Stimulated activated CD8-positive, alpha-beta memory T cell treated with anti-CD3 and anti-CD28 coated beads, Interleukin-2, amount 100 ng/mL, for 1 hour (primary cell): ENCODE results near the gene HYAL1.
A peak's percentile ranks its signal among the peaks of the same experiment; 100 is the strongest.
"Not testable (repeated sequence)": the region's sequence is repeated elsewhere in the genome, so short reads cannot be mapped to it uniquely, and the experiment has no call there.

ENCODE experiments used
- DNase-seq, 2 donors: peaks; one replicate each; pipeline ENCODE4 v3.0.0-alpha.2; 2020; ENCODE audit warnings: low read depth in 2 of 2

Gene HYAL1

DNA sequence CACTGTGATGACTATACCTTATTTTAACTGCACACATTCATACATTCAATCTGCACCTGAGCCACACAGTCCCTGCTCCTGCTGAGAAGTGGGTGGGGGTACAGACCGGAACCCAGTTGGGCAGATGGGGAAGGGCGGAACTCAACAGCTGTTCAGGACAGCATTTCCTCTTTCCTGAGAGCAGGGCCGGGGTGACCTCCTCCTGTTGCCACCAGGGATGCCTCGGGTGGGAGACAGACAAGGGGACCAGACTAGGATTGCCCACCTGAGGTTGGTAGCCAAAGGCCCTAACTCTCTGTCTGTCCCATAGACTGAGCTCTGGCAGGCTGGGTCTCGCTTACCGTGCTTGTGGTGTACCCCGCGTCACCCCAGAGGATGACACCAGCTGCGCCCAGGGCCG is 15.2 kb upstream of the HYAL1 start:
- DNase-seq = no peak

DNA sequence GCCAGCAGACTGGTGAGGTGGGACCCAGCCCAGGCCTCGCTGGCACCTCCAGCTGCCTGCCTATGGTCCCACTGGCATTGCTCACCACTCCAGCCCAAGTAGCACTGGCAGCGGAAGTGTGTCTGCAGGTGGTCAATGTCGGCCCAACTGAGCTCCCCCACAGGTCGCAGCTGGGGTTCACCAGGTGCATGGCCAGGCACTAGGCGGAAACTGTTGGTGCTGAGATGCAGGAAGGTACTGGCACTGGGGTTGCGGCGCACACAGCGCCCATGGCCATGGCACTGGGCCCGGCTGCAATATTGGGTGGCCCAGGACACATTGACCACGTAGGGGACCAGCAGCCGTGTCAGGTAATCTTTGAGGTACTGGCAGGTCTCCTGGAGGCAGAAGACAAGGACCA is 14.8 kb upstream of the HYAL1 start:
- DNase-seq = no peak

DNA sequence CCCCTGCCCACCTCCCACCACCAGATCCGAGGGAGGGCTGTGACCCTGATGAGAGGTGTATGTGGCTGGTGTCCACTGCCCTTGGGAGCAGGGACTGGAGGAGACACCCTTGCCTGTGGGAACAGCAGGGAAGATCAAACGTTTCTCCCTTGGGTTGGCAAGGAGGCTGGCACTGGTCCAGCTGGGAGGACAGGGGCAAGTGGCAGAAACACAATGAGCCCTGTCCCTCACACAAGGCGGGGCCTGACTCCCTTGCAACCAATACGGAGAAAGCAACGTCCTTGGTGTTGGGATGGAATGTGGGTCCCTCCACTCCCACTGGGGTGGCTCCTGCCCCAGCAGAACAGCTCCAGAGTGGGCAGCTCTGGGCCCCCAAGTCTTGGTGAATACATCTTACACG is 13.9 kb upstream of the HYAL1 start:
- no peak for DNase-seq

DNA sequence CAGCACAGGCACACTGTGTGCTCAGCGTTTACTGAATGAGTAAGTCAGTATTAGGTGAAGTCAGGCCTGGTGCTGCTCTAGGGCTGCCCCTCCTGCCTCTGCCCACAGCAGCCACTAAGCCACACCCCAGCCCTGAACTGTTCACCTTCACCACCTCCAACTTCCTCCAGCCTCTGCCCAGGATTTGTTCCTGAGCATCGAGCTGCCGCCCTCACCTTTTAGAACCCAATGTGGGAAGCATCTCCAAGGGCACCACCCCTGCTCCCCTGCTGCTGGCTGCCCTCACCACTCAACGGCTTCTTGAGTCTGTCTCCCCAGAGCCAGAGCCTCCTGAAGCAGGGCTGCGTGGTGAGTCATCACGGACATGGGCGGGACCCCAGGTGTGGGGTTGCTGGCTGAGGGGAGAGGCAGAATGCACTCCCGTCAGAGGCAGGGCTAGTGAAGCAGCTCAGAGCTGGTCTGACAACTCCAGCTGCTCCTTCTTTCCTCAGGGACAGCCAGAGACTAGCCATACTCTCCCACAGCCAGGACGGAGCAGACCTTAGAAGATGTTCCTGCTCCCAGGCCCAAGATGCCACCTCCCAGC is 13.4 kb upstream of the HYAL1 start:
- DNase-seq = peak; percentile 51 to 63

DNA sequence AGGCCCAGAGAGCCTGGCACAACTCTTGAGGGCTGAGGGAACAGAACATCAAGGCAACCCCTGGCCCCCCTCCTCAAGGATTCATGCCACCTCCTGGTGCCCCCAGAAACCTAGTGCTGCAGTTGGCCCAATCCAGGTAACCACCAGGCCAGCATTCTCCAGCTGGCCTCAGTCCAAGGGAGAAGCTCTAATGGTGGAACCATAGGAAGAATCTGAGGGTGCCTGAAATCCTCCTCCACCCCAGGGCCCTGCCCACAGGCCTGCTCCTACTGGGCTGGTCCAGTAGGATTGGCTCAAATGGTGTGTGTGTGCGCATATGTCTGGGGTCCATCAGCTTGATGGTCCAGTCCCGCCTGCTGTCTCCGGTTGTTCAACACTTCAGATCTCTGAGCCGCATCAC is 11.4 kb upstream of the HYAL1 start:
- no peak for DNase-seq

DNA sequence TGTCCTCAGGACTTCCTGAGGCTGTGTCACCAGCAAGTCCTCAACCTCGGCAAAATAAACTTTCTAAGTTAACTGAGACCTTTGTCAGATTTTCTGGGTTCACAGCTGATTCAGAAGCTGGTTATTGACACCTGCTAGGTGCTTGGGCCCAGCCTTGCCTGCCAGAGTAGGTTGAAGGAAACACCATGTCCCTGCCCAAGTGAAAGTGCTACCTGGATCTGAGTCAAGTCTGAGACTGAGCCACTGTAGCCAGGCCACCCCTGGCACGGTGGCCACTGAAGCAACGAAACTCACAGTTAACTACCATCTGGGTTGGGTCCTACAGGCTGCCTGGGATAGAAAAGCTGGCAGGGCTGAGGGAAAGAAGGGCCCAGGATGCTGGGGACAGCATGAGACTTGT is 11.0 kb upstream of the HYAL1 start:
- DNase-seq = no peak

DNA sequence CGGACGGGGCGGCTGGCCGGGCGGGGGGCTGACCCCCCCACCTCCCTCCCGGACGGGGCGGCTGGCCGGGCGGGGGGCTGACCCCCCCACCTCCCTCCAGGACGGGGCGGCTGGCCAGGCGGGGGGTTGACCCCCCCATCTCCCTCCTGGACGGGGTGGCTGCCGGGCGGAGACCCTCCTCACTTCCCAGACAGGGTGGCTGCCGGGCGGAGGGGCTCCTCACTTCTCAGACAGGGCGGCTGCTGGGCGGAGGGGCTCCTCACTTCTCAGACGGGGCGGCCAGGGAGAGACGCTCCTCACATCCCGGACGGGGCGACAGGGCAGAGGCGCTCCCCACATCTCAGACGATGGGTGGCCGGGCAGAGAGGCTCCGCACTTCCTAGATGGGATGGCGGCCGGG is 8.7 kb upstream of the HYAL1 start:
- not testable (repeated sequence) for DNase-seq

DNA sequence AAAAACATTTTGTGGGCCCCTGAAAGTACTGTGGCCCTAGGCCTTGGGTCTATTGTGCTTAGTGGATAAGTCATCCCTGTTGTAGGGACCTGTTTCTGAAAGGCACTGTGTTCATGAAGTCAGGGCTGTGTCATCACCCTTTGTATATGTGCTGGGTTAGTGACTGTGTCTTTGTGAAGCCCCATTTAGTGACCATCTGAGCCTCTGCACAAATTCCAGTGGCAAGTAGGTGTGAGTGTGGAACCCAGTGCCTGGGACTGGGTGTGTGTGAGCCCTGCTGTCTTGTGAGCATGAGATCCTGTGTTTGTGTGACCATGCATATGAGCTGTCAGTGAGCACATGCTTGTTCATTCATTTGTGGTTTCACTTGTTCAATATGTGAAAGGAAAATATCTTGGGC is 1.2 kb upstream of the HYAL1 start:
- no peak for DNase-seq

DNA sequence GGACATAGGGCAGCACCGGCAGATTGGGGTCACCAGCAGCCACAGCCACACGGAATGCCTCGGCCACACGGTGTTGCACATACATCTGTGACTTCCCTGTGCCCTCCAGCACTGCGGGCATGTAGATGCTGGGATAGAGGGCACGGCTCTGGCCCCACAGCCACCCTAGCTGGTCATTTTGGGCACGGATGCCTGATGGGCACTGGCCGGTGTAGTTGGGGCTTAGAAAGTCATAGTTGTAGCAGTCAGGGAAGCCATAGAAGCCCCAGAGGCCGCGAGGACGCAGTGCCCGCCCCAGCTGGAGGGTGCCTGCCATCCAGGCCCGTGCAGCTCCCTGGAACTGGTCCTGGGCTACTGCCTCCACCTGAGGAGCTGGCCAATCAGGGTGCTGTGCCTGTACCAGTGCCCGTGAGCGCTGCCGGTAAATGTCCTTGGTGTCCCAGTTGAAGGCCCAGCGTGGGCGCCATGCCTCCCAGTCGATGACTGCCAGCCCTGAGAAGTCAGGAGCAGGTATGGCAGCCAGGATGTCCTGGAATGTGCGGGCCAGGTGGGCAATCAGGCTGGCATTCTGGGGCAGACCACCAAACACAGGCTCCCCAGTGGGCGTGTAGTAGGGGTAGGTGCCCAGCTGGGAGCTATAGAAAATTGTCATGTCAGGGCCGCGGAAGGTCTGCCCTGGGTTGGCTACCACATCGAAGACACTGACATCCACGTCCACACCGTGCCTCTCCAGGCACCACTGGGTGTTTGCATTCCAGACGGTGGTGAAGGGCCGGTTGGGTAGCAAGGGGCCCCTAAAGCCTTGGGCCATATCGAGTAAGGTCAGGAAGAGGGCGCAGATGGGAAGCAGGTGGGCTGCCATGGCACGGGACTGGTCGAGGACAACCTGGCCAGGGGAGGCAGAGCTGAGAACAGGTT is 1.0 kb downstream of the HYAL1 start:
- no peak for DNase-seq

DNA sequence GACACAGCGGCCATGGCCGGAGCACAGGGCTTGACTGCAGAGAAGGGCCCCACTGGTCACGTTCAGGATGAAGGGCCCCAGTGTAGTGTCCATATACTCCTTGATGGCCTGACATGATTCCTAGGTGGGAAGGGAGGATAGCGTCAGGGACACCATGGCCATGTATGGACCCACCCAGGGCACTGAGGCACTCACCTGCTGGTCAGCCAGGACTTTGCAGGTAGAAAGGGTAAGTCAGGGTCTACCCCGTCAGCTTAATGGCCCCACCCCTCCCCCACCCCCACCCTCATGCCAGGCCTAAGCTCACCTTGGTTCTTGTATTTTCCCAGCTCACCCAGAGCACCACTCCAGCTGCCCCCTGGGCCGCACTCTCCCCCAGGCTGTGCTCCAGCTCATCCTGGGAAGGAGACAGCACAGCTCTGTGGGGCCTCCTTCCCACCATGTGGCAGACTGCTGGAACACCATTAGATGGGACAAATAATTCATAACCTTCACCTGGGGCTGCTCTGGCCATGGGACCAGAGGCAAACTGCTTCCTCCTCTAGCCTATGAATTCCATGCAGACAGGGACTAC is 2.6 kb downstream of the HYAL1 start:
- DNase-seq = no peak

DNA sequence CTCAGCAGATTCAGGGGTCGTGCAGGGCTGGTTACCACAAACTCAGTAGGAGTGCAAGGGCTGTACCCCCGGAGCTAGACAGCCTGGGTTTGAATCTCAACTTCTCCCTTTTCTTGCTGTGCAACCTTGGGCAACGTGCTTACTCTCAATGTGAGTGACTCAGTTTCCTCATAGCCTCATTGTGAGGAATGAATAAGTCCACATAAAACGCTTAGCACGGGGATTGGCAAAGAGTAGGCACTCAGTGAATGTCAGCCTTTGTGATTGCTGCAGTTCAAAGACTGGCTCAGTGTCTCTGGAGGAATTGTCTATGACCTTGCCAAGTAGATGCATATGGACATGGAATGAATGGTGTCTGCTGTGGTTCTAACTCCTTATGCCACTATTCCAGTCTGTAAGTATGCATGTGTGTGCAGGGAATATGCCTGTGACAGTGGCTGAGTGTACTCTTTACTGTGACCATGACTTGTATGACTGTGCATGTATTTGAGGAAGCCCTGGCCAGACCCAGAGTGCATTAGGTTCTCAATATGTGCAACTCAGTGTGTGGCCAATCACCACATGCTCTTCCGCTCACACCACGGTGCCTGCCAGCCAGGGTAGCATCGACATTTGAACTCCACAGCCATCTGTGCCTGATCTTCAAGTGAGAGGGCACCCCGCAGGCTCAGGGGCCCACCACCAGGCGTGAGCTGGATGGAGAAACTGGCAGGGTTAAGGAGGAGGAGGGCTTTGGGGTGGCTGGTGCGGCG is 3.3 kb downstream of the HYAL1 start:
- no peak for DNase-seq

DNA sequence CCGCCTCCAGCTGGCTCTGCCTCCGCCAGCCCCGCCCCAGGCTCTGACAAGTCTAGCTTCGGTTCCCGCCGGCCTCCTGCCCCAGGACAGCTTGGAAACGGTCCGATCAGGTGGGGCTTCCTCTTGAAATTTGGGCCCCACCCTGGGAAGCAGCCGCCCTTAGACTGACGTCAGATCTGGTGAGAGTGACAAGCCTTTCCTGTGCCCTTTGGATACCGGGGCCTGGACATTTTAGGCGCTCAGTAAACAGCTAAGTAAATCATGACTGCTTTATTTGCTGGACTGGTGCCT is 3.8 kb downstream of the HYAL1 start:
- no peak for DNase-seq

DNA sequence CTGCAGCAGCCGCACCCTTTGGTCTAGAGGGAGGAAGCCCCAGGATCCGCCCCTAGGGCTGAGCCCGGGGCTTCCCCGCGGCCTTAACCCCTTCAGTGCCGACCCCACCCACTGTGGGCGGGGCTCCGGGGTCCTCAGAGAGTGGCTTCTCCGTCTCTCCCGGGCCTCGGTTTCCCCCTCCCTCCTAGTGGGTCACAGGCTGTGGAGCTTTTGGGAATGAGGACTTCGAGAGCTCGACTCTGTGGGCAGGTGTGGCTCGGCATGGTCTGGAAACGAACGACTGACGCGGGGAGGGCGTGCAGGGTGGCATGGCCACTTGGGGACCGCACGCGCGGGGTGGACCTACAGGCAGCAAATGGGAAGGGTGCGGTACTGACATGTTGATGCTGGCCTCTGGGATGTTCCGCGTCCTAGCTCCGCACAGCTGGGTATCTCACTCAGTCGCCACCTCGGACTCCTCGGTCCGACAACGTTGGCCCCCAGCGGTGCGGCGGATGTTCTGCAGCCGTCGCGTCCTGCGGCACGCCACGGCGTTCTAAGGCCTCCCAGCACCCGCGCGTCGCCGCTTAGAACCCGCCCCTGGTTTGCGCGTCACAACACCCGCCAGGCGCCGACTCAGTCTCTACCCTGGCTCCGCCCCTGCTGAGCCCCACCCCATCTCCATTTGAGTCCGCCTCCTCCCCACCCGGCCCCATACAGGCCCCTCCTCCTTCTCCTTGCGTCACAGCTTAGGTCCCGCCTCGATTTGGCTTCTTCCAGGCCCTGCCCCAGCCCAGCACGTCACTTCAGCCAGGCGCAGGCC is 4.3 kb downstream of the HYAL1 start, which contains the start of the genes HYAL3 and NAA80:
Gene HYAL3 (minus strand): TSS at position 570 of the 802 bp plus-strand sequence. CDS start 3,803 bp downstream, outside the sequence.
Gene NAA80 (minus strand): TSS at position 570 of the 802 bp plus-strand sequence. CDS start 1,942 bp downstream, outside the sequence.
- peak; percentile 97 to 98 for DNase-seq

DNA sequence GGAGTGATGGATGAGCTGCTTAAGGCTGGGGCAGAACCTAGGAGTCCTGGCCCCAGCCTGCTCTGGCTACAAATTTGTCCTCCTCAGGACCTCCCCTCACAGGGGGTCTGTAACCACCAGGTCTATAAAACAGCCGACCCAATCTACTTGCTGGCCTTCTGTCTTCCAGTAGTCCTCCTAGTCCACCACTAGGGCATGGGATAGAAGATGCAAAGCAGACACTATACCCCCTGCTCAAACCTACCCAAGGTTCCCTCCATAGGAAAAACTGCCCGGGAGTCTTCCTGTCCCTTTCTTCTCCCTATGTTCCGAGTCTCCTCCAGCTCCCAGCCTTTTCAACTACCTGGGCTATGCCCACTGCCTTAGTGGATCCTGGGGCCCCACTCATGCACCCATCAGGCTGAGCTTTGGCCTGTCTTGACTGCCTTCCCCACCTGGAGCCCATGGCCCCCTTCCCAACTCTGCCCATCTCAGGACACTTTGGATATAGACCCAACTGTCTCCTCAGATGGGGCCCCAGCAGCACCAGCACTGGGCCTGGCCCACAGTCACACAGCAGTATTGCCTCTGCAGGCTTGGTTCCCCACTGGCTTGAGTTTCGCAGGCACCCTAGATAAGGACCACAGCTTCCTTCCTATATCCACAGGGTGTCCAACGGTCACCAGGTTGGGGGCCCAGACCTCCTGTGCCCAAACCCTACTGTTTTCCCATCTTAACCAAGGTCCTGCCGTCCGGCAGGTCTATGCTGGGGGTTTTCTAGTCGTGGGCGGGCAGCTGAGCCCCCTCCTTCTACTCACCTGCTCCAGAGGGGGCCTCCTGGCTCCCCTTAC is 5.3 kb downstream of the HYAL1 start:
- no peak for DNase-seq

DNA sequence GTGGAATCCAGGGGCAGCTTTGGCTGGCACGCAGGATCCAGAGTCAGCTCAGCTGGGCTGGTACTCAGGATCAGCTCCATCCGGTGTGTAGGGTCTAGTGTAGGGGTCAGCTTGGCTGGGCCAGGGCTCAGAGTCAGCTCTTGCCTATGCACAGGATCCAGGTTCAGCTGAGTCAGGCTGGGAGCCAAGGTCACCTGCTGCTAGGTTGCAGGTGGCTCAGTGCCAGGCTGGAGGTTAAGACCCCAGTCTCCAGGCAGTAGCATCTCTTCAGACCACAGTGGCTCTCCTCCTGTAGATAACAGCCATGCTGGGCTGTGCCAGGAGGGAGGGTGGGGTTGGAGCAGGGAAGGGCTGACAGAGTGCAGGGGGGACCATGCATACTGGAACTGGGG is 6.0 kb downstream of the HYAL1 start:
- DNase-seq = no peak

DNA sequence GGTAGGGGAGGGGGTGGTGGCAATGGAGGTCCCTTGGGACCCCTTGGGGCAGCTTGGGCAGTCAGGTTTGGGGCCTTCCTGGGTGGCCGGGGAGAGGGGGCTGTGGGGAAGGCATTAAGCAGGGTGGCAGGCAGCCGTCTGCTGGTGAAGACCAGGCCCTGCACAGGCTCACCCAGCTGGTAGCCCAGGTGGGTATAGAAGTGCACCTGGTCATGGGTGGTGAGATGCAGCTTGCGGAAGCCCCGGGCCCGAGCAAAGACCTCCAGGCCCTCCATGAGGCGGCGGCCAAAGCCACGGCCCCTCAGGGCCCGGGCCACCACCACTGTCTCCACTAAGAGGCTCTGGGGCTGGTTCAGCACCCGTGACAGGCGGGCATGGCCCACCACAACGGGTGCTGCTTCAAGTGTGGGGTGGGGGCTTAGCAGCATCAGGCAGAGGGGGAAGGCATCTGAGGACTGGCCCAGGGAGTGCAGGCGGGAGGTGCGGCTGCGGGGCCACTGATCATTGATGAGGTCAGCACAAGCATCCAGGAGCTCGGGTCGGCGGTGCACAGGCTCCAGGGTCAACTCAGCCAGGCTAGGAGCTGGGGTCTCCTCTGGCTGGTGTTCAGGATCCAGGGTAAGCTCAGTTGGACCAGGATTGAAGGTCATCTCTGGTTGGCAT is 6.5 kb downstream of the HYAL1 start:
- no peak for DNase-seq

DNA sequence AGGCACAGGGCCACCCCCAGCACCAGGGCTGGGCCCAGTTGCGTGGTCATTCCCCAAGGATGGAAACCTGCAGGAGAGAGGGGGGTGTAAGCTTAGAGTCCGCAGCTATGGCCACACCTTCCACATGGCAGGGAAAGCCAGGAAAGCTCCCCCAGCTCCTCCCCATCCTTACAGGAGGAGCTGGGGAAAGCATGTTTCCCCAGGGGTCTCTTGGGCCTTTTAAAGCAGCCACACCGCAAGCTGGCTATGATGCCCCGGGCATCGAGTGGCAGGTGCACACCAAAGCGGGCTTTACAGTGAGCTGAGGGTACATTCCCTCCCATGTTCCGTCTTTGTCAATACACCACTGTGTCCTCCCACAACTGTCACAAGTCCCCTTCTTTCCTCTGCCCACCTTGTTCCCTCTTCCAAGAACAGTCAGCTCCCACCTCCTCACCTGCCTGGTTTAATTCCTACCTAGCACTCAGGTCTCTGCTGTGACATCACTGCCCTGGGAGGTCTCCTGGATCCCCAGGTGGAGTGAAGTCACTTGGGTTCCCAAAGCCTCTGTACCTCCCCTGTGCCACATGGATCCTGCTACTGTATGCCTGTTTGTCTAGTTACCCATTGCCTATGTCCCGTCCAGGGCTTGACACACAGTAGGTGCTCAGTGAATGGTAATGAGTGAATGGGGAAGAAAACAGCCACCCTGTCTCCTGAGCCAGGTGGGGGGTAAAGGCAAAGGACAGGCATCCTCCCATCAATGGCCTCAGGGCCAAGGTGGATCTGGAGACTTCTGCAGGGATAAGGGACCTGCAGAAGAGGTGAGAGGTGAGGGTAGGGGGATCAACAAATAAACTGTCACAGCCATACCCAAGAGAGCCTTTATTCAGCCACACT is 7.6 kb downstream of the HYAL1 start:
- no peak for DNase-seq

DNA sequence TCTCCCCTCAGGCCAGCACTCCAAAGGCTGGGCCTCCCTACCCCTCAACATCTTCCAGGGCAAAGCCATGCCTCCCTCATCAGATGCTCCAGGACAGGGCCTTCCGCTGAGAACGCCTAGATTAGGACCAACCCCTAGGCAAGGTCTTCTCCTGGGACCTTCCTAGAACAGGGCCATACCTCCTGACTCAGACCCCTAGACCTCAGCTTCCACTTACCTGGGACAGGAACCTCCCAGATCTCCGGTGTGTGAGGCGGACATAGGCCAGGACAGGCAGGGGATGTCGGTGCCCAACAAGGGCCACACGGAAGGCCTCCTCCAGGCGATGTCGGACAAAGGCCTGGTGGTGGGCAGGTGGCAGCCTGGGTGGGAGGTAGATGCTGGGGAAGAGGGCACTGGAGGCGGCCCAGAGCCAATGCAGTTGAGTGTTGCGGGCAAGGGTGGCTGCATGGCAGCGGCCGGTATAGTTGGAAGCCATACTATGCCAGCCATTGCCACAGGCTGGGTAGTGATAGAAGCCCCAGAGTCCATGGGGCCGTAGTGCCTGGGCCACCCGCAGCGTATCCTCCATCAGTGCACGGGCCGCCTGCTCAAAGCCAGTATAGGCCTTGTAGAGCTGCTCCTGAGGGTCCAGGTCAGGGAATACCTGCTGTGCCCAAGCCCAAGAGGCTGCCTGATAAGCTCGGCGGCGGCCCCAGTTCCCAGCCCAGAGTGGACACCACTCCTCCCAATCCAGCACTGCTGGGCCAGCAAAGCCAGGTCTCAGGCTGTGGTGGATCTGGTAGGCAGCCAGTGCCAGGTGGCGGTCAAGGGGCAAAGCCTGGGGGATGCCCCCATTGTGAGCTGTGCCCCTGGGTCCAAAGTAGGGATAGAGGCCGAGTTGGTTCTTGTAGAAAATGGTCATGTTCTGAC is 8.6 kb downstream of the HYAL1 start:
- DNase-seq = no peak
